Right lung (tissue), 5 donors: Measurements from ENCODE around the gene EFNA2. TPM values are rescaled to one million over a fixed set of nuclear protein-coding genes. Genes with fewer than 3 reads are reported as not detected.
A peak's percentile ranks its signal among the peaks of the same experiment; 100 is the strongest.

Source experiments
- DNase-seq, 2 donors: peaks; one replicate each; pipeline ENCODE4 v3.0.0-alpha.2; 2013
- polyA plus RNA-seq, 5 donors: library from polyadenylated mRNA; unstranded; fragments of 120-200 nt; gene quantifications; one replicate each; pipeline versions ENCODE4 v1.2.1 to v1.2.3, GENCODE V29; 2013; ENCODE audit warnings: inconsistent platforms in 1 of 5, low replicate concordance in 1 of 5; ENCODE audit not compliant: insufficient read length in 5 of 5, insufficient read depth in 1 of 5

The EFNA2 gene
- polyA plus RNA-seq, 5 donors: 0.66 to 2.1 (median 0.84) TPM

- DNase-seq: peak in 1 of 2 donors; percentile 87
These were observed 37.4 kb upstream of the EFNA2 start, which contains the start of gene MIDN for GRCh38 chr19:1248139-1248785. MIDN (plus strand) TSS chr19:1248583; CDS start chr19:1250297, 1,714 bp downstream.

- peak in 1 of 2 donors; percentile 85 for DNase-seq
These were observed 36.8 kb upstream of the EFNA2 start for GRCh38 chr19:1248786-1249297.

DNA sequence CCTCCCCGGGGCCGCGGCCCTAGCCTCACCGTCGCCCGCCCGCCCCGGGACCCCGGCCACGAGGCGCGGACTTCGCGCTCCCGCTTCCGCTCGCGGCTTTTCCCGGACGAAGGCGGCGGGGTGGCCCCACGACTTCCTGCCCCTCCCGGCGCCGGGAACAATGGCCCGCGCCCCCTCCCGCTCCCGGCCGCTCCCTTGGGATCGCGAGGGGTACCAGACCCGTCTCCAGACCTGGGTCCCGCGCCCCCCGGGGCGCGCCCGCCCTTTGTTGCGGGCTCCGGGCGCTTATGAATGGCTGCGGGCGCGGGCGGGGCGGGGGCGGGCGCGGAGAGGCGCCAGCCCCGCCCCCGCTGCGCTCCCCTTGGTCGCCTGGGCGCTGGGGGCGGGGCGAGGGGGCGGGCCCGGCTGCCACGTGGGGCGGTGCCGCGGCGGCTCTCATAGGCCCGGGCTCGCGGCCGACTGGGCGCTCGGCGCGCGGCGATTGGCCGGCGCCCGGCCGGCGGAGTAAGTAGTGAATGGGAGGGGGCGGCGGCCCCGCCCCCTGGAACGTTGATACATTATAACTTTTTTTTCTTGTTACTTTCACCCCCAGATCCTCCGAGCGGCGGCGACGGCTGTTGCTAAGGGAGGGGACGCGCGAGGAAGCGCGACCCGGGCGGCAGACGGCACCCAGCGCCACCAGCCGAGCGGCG, 36.2 kb upstream of the EFNA2 start:
- peak; percentile 96 for DNase-seq

DNA sequence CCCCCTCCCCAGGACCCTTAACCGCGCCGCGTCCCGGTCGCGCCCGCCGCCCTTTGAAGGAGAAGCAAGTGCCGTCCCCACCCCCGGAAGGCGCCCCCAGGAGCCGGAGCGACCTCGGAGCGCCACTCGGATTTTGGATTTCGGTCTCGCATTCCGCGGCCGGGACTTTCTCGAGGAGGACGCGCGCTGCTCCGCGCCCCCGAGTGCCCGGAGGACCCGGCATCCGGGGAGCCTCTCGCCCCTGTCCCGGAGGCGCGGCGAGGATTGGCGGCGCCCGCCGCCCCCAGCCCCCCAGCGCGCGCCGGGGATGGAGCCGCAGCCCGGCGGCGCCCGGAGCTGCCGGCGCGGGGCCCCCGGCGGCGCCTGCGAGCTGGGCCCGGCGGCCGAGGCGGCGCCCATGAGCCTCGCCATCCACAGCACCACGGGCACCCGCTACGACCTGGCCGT, 35.7 kb upstream of the EFNA2 start:
- DNase-seq: no peak

DNA sequence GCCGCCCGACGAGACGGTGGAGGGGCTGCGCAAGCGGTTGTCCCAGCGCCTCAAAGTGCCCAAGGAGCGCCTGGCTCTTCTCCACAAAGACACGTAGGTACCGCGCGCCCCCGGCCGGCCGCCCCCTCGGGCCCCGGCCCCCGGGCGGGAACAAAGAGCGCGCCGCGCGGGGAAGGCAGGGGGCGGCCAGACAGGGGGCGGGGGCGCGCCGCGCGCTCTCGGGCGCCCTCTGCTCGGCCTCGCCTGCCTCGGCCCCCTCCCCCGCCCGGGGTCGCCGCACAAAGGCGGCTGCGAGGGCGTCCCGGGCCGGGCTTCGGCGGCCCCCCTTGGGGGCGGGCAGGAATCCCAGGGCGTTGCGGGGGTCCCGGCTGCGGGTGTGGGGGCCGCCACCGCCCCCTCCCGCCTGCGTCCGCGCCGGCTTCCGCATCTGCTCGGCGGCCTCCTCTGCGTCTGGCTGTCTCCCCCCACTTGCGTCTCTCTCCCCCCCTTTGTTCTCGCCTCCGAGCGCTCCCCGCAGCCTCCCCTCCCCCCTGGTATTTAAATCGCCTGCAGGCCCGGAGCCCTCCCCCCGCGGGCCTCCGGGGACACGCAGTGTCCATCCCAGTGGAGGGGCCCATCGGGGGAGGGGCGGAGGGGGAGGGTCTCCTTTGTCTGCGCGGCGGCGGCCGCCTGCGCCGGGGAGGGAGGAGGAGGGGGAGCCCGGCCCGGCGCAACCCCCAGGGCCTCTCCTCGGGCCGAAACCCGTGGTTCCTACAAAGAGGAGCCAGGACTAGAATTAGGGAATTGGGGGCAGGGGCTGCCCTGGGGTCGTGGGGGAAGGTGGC, 35.0 kb upstream of the EFNA2 start:
- DNase-seq: peak in 1 of 2 donors; percentile 74

DNA sequence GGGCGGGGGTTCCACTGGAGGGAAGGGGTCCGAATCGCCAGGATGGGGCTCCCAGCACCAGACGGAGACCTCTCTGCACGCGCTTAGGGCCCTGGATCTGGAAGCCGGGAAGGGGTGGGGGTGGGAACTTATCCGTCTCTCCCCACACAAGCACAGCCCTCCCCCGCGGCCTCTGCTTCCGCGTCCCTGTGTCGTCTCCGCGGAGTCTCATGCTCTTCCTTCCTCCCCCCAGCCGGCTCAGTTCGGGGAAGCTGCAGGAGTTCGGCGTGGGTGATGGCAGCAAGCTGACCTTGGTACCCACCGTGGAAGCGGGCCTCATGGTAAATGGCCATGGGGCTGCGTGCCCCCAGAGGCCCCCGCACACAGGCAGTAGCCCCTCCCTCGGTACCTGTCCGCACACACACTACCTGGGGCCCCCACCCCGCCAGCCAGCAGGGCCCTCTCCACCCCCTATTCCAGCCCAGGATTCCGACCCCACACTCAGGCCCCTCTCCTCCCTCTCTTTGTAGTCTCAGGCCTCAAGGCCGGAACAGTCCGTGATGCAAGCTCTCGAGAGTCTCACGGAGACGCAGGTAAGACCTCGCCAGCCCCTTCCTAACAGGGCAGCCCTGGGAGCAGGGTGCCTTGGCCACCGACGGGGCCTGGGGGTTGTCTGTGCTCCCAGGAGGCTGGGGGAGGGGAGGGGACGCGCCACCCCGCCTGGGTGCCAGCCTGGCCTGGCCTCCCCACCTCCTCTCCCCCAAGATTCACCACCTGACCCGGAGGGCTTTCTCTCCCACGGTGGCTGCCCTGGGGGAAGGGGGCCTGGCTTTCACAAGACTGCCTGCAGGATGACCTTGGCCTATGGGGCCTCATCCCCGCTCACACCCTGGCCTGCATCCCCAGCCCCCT, 34.1 kb upstream of the EFNA2 start:
- peak in 1 of 2 donors; percentile 59 for DNase-seq

DNA sequence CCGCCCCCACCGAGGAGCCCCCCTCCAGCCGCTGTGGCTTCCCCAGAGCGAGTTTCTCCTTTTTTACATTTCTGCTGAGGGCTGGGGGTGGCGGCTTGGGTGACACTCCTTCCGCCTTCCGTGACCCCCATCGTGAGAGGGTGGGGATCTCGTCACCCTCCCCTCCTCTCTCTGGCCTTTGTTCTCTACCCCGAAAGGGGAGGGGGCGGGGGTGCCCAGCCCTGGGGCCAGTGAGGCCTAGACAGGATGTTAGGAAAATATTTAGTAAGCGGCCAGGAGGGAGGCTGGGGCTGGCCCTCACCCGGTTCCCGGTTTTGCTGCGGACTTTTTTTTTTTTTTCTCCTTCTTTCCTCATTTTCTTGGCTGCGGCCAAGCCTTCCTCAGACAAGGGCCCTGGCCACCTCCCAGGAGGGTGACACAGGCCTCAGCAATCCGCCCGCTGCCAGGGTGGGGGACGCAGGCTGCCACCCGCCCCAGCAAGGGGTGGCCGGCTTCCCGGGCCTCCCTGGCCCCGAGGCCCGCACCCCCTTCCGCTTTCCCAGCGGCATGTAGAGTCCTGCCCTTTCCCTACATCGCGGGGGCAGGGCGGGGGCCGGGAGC, 33.4 kb upstream of the EFNA2 start:
- peak; percentile 91 to 92 for DNase-seq

- peak; percentile 75 to 85 for DNase-seq
These were observed 32.7 kb upstream of the EFNA2 start for GRCh38 chr19:1252821-1253513.

DNA sequence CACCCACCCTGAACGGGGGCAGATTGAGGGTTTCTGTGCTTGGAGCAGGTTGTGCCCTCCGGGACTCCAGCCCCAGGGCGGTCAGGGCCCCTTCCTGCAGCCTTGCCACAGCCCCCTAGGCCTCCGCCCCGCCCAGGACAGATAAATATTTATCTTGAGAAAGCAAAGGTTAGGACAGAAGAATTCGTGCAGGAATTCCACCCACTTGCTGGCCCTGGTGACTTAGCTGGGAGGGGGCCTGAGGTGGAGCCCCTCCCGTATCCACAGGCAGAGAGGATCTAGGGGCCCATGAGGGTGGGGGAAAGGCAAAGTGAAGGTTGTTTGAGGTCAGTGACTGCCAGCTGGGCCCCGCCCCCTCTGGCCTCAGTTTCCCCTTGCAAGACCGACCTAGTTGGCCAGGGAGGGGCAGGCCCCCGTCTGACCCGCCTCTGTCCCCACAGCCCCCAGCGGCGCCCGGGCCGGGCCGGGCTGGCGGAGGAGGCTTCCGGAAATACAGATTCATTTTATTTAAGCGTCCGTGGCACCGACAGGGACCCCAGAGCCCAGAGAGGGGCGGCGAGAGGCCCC, 32.1 kb upstream of the EFNA2 start:
- no peak for DNase-seq

DNA sequence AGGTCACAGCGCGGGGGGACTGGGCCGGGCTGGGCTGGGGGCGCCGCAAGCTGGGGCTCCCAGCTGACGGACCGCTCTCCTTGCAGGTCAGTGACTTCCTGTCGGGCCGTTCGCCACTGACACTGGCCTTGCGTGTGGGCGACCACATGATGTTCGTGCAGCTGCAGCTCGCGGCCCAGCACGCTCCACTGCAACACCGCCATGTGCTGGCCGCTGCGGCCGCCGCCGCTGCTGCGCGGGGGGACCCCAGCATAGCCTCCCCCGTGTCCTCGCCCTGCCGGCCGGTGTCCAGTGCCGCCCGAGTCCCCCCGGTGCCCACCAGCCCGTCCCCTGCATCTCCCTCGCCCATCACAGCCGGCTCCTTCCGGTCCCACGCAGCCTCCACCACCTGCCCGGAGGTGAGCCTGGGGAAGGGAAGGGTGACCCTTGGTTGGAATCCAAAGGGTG, 31.6 kb upstream of the EFNA2 start:
- DNase-seq: no peak

DNA sequence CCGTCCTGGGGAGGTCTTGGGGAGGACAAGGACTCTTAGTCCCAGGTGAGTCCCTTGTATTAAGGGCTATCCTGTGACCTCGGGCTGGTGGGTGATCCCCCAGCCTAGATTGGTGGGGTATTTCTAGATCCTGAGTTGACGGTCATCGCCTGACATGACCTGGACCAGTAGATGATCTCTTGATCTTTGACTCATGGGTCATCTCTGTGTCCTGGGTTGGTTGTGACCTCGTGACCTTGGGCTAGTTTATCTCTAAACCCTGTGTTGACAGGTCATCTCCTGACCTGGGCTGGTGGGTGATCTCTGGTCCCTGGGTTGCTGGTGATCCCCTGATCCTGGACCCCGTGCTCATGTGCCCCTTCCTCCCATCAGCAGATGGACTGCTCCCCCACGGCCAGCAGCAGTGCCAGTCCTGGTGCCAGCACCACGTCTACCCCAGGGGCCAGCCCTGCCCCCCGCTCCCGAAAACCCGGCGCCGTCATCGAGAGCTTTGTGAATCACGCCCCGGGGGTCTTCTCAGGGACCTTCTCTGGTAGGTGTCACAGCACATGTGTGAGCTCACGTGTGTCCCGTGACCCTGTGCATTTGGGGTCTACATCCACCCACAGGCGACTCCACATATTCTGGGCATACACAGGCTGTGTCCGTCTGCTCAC, 31.0 kb upstream of the EFNA2 start:
- DNase-seq: no peak

DNA sequence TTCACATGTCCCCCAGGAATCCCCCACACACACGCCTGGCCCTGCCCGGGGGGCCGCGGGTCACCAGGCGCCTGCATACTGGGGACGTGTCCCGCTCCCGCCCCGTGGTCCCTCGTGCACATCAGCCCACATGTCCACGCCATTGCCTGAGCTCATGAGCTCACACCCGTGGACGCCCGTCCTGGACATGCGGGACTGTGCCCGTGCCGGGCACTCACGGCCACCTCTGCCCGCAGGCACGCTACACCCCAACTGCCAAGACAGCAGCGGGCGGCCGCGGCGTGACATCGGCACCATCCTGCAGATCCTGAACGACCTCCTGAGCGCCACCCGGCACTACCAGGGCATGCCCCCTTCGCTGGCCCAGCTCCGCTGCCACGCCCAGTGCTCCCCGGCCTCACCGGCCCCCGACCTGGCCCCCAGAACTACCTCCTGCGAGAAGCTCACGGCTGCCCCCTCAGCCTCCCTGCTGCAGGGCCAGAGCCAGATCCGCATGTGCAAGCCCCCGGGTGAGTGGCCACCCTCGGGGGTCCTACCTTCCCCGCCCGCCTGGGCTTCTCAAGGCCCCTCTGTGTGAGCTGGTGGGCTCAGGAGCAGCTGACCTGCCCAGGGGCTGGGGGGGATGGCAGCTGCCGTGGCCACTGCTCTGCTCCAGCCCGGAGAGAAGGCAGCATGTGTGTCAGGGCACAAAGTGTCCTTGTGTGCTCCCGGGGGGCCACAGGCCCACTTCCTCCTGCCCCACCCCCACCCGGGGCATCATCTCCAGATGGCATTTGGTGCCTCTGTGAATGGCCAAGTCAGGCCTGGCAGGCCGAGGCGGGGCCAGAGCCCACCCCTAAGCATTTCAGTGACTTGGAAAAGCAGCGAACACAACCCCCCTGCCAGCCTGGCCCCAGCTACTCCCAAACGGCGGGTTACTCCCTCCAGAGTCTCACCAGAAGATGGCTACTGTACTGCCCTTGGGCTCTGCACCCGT, 30.2 kb upstream of the EFNA2 start:
- DNase-seq: no peak

GRCh38 chr19:1256646-1257474, 28.8 kb upstream of the EFNA2 start:
- no peak for DNase-seq

DNA sequence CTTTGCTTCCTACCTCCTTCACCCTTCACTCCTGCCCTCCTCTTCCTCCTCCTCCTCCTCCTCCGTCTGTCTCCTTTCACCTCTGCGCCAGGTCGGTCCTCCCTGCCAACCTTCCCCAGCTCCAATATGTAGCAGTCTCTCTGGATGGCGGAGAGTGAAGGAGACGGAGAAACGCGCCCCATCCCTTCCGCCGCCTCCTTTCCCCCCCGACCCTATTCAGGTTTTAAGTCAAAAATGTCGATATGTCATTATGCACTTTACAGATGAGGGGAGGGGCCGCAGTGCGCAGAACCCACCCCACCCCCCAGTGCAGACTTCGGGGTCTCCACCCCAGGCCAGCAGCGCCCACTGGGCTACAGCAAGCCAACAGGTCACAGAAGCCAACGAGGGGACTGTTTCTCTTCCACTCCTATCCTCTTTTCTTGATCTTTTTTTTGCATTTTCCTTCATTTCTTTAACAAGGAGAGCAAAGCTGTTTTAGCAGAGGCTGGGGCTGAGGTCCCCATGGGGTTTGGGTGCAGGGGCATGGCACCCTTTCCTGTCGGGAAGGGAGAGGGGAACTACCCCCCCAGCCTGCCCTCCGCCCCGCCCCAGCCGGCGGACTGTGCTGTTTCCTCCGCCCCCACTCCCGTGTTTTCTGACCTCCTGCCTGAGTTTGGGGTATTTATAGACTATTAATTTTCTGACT, 28.1 kb upstream of the EFNA2 start:
- no peak for DNase-seq

GRCh38 chr19:1258163-1258492, 27.5 kb upstream of the EFNA2 start:
- DNase-seq: no peak

DNA sequence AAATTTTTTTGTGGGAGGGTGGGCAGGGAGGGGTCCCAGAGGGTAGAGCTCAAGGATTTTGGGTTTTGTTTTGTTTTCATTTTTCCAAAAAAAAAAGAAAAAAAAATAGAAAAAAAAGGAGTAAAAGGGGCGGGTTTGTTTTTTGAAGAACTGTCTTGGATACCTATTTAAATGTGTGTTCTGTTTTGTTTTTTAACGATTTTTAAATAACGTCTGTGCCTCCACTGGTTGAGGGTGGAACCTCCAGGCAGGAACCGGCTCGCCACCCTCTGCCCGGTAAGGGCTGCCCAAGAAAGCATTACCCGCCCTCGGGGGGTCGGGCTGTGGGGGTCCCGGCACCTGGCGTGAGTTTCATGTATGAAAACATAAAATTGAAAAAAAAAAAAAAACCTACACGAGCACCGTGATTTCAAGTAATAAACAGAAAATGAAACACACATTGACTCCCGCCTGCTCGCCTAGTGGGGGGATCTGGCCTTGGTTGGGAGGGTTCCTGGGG, 26.9 kb upstream of the EFNA2 start:
- no peak for DNase-seq
